ENCODE results near the gene CLEC11A.

- TF ChIP-seq, protein P1, sequence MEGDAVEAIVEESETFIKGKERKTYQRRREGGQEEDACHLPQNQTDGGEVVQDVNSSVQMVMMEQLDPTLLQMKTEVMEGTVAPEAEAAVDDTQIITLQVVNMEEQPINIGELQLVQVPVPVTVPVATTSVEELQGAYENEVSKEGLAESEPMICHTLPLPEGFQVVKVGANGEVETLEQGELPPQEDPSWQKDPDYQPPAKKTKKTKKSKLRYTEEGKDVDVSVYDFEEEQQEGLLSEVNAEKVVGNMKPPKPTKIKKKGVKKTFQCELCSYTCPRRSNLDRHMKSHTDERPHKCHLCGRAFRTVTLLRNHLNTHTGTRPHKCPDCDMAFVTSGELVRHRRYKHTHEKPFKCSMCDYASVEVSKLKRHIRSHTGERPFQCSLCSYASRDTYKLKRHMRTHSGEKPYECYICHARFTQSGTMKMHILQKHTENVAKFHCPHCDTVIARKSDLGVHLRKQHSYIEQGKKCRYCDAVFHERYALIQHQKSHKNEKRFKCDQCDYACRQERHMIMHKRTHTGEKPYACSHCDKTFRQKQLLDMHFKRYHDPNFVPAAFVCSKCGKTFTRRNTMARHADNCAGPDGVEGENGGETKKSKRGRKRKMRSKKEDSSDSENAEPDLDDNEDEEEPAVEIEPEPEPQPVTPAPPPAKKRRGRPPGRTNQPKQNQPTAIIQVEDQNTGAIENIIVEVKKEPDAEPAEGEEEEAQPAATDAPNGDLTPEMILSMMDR (IDR thresholded peaks at IDR 0.05): no peak
- no peak for TF ChIP-seq ZNF263 (CRISPR knock-in tag; IDR thresholded peaks at IDR 0.05; ENCODE audit: low read depth)
- no peak for TF ChIP-seq ZBTB43 (CRISPR knock-in tag; IDR thresholded peaks at IDR 0.05)
These were observed 16.2 kb downstream of the CLEC11A start for GRCh38 chr19:50739132-50739913.
